Hepatocyte (in vitro differentiated cells): Measurements from ENCODE around the gene TMEM256.

ENCODE experiments used
- EZH2 ChIP-seq: fragments of 200-600 bp; sonication (generic); IDR thresholded peaks from 2 replicates; pipeline ENCODE4 v1.6.1; 2016; ENCODE audit warnings: antibody characterized with exemption, mild to moderate bottlenecking, borderline replicate concordance
- EZH2phosphoT487 ChIP-seq: fragments of 200-600 bp; sonication (generic); IDR thresholded peaks from one replicate; pipeline ENCODE4 v1.6.1; 2018; ENCODE audit warnings: antibody characterized with exemption, mild to moderate bottlenecking, low read depth, moderate library complexity; ENCODE audit not compliant: unreplicated experiment, severe bottlenecking
- TF ChIP-seq, protein P1 (sequence below): fragments of 200-600 bp; sonication (generic); IDR thresholded peaks from 2 replicates; pipeline ENCODE4 v1.5.1; 2016; ENCODE audit warnings: antibody characterized with exemption, mild to moderate bottlenecking; ENCODE audit not compliant: poor library complexity

DNA sequence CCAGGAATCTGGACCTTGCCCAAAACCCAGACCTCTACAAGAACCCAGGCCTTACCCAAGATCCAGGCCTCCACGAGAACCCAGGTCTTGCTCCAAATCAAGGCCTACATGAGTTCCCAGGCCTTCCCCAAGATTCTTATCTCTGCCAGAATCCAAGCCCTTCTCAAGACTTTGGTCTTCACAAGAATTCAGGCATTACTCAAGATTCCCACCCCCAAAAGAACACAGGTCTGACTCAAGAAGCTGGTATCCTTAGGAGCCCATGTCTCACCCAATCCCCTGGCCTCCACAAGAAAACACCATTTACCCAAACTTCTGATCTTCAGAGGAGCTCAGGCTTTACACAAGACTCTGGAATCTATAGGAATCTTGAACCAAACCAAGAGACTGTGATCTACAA is 27.3 kb upstream of the TMEM256 start:
- TF ChIP-seq, protein P1, sequence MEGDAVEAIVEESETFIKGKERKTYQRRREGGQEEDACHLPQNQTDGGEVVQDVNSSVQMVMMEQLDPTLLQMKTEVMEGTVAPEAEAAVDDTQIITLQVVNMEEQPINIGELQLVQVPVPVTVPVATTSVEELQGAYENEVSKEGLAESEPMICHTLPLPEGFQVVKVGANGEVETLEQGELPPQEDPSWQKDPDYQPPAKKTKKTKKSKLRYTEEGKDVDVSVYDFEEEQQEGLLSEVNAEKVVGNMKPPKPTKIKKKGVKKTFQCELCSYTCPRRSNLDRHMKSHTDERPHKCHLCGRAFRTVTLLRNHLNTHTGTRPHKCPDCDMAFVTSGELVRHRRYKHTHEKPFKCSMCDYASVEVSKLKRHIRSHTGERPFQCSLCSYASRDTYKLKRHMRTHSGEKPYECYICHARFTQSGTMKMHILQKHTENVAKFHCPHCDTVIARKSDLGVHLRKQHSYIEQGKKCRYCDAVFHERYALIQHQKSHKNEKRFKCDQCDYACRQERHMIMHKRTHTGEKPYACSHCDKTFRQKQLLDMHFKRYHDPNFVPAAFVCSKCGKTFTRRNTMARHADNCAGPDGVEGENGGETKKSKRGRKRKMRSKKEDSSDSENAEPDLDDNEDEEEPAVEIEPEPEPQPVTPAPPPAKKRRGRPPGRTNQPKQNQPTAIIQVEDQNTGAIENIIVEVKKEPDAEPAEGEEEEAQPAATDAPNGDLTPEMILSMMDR, result no peak
- TF ChIP-seq EZH2 (no peak), EZH2phosphoT487 (no peak)
